B cell (primary cell): Measurements from ENCODE around the gene AMMECR1. TPM values are rescaled to one million over a fixed set of nuclear protein-coding genes. Genes with fewer than 3 reads are reported as not detected.

Source experiments
- ATAC-seq: fragments of 200-7000 bp; cut with Tn5 transposase; one replicate; pipeline ENCODE4 v1.10.0; 2021; ENCODE audit warnings: low read depth, mild to moderate bottlenecking, moderate number of reproducible peaks, moderate library complexity
- CTCF ChIA-PET: fragments of 350-600 bp; sonication (Branson Sonifier 250); formaldehyde crosslinking; loops from one replicate; lab custom pipeline; 2021; ENCODE audit warnings: antibody characterized with exemption, inconsistent platforms; lab: Charles Lee
- POLR2A ChIA-PET: fragments of 350-600 bp; sonication (Branson Sonifier 250); formaldehyde crosslinking; loops from one replicate; lab custom pipeline; 2021; ENCODE audit warnings: antibody characterized with exemption; lab: Charles Lee
- DNase-seq: peaks from one replicate; pipeline ENCODE4 v3.0.0; 2013
- H2AFZ ChIP-seq: 2 replicates; pipeline ENCODE4 v1.6.1; 2012; ENCODE audit warnings: mild to moderate bottlenecking, low read depth, low read length; ENCODE audit not compliant: insufficient read depth, poor library complexity, severe bottlenecking
- H3K27ac ChIP-seq, 2 donors: 1 replicate in 1 of 2; 2 replicates in 1 of 2; pipeline ENCODE4 v1.5.1; 2012 to 2013; ENCODE audit warnings: low read length in 2 of 2, mild to moderate bottlenecking in 2 of 2, moderate library complexity in 1 of 2
- H3K27me3 ChIP-seq, 4 experiments: fragments of 200-600 bp in 1 of 4; sonication (generic) in 1 of 4; replicated peaks in 1 of 4; 1 replicate in 2 of 4; 2 replicates in 2 of 4; pipeline versions ENCODE4 v1.6.1 to v1.7.0; 2013 to 2016; ENCODE audit warnings: low read length in 3 of 4, mild to moderate bottlenecking in 2 of 4, mixed read lengths in 1 of 4, moderate library complexity in 1 of 4; ENCODE audit not compliant: insufficient read depth in 4 of 4, control insufficient read depth in 3 of 4; ENCODE audit errors: control extremely low read depth in 1 of 4
- H3K36me3 ChIP-seq, 2 experiments: replicated peaks in 1 of 2; 1 replicate in 1 of 2; 2 replicates in 1 of 2; pipeline versions ENCODE4 v1.6.1 to v1.7.1; 2013; ENCODE audit warnings: low read length in 1 of 2; ENCODE audit not compliant: insufficient read depth in 2 of 2, control insufficient read depth in 1 of 2; ENCODE audit errors: control extremely low read depth in 1 of 2, extremely low read depth in 1 of 2
- H3K4me1 ChIP-seq, 2 donors: fragments of 200-600 bp in 1 of 2; sonication (generic) in 1 of 2; 1 replicate in 1 of 2; 2 replicates in 1 of 2; pipeline versions ENCODE4 v1.5.1 to v1.6.1; 2013 to 2017; ENCODE audit warnings: low read length in 2 of 2; ENCODE audit not compliant: control insufficient read depth in 2 of 2, insufficient read depth in 2 of 2
- H3K4me2 ChIP-seq: replicated peaks from 2 replicates; pipeline ENCODE3; 2012; ENCODE audit warnings: mild to moderate bottlenecking, low read depth, low read length; ENCODE audit not compliant: poor library complexity, severe bottlenecking
- H3K4me3 ChIP-seq, 5 experiments: fragments of 200-600 bp in 1 of 5; sonication (generic) in 1 of 5; 1 replicate in 3 of 5; 2 replicates in 2 of 5; pipeline versions ENCODE4 v1.5.1 to v1.7.0; 2011 to 2016; ENCODE audit warnings: low read length in 4 of 5, mild to moderate bottlenecking in 4 of 5, low read depth in 2 of 5, control low read depth in 1 of 5, moderate library complexity in 1 of 5; ENCODE audit not compliant: insufficient read depth in 1 of 5; ENCODE audit errors: control extremely low read depth in 1 of 5, extremely low read depth in 1 of 5
- H3K79me2 ChIP-seq: fragments of 200-600 bp; sonication (generic); one replicate; pipeline ENCODE4 v1.6.0; 2016; ENCODE audit warnings: low read length; ENCODE audit not compliant: control insufficient read depth, insufficient read depth
- H3K9ac ChIP-seq: fragments of 200-600 bp; sonication (generic); 2 replicates; pipeline ENCODE4 v1.6.1; 2017; ENCODE audit warnings: mild to moderate bottlenecking, low read length, moderate library complexity
- H3K9me3 ChIP-seq, 3 donors: one replicate each; pipeline versions ENCODE4 v1.6.1 to v1.7.1; 2013; ENCODE audit warnings: low read length in 2 of 3; ENCODE audit not compliant: control insufficient read depth in 2 of 3, insufficient read depth in 1 of 3; ENCODE audit errors: control extremely low read depth in 1 of 3
- H4K20me1 ChIP-seq: 2 replicates; pipeline ENCODE4 v1.6.0; 2012; ENCODE audit warnings: mild to moderate bottlenecking, low read length; ENCODE audit not compliant: insufficient read depth, control insufficient read depth, poor library complexity, severe bottlenecking
- H3K27ac Mint-ChIP-seq: one replicate; pipeline ENCODE4 v1.8.0; 2021; ENCODE audit warnings: mixed read lengths
- H3K27me3 Mint-ChIP-seq: one replicate; pipeline ENCODE4 v1.8.0; 2021; ENCODE audit warnings: mixed read lengths
- H3K4me1 Mint-ChIP-seq: one replicate; pipeline ENCODE4 v1.8.0; 2021; ENCODE audit warnings: mixed read lengths
- H3K4me3 Mint-ChIP-seq: one replicate; pipeline ENCODE4 v1.8.0; 2021; ENCODE audit warnings: mixed read lengths
- H3K9me3 Mint-ChIP-seq: one replicate; pipeline ENCODE4 v1.8.0; 2022; ENCODE audit warnings: mixed read lengths; ENCODE audit not compliant: insufficient read depth
- CTCF ChIP-seq: fragments of 200-600 bp; IDR thresholded peaks from one replicate; pipeline ENCODE4 v1.8.0; 2022; ENCODE audit warnings: antibody characterized with exemption, mild to moderate bottlenecking
- EZH2 ChIP-seq: IDR thresholded peaks from 2 replicates; pipeline ENCODE4 v1.6.1; 2012; ENCODE audit warnings: borderline replicate concordance, low read depth, mild to moderate bottlenecking, moderate library complexity, low read length; ENCODE audit not compliant: insufficient read depth, poor library complexity, severe bottlenecking
- WGBS: methylation state at CpG from one replicate; pipeline ENCODE4 v1.1.5; 2013; ENCODE audit warnings: missing lambda C conversion rate; ENCODE audit not compliant: insufficient coverage; 5-methylcytosine and 5-hydroxymethylcytosine counted together
- intact Hi-C: fragments of 100-400 bp; cut with micrococcal nuclease; formaldehyde crosslinking; loops from one replicate; pipeline ENCODE4 v1.10.0; 2022
- polyA plus RNA-seq: library from polyadenylated mRNA; depleted of rRNA; stranded (reverse); fragments of >200 nt; gene quantifications from 2 replicates; pipeline ENCODE4 v1.2.3, GENCODE V29; 2012
- total RNA-seq, 2 donors: library from RNA; stranded (reverse); fragments of 120-200 nt in 1 of 2; gene quantifications; 1 replicate in 1 of 2; 2 replicates in 1 of 2; pipeline versions ENCODE4 v1.2.3 to v1.2.4, GENCODE V29; 2013 to 2022

The AMMECR1 gene
- total and polyA plus RNA-seq, 2 donors (not counting 1 experiment from before 2014, with no cell fraction given): 5.7 to 12.7 TPM

- peak overlapping the region; percentile 74 for H3K4me2 ChIP-seq
- Mint-ChIP-seq H3K9me3 (no peaks in the 10 kb centered on the region), H3K4me1 (peaks cover 33% of the 10 kb centered on the region), H3K27ac (peak overlapping the region; percentile 98), H3K4me3 (peak overlapping the region; percentile 96), H3K27me3 (no peaks in the 10 kb centered on the region)
- H3K9me3 ChIP-seq: no peaks in the 10 kb centered on the region
- intact Hi-C loops: loop anchor here (1.0 to 5.0 kb wide), 6 partner anchors 94 to 1364 kb away; partner anchors contain the start of genes ACSL4 and ALG13
- ChIA-PET POLR2A (interaction anchor here (2.1 kb wide), 1 partner anchor 585 kb away, joined by 5 read pairs; the partner anchor contains the start of gene ACSL4), CTCF (interaction anchor here (1.3 to 1.4 kb wide), 2 partner anchors 158 to 606 kb away, joined by 4 to 5 read pairs; no protein-coding TSS in a partner anchor)
- peak overlapping the region; percentile 52 to 68 (median 65) for H3K4me3 ChIP-seq
- no peaks in the 10 kb centered on the region for H3K27me3 ChIP-seq
- no peaks in the 10 kb centered on the region for H3K36me3 ChIP-seq
- H3K4me1 ChIP-seq: peaks cover 7 to 14% of the 10 kb centered on the region in 2 donors
- WGBS: 0% methylated on average over 2 of the region's 4 CpGs
- H2AFZ ChIP-seq: peak overlapping the region; percentile 85
- peaks cover 29% of the 10 kb centered on the region for H3K79me2 ChIP-seq
- no peak for ATAC-seq
- DNase-seq: no peak
- H4K20me1 ChIP-seq: no peaks in the 10 kb centered on the region
- TF ChIP-seq CTCF (no peak), EZH2 (no peak)
- H3K27ac ChIP-seq: peak overlapping the region; percentile 84 to 85
- H3K9ac ChIP-seq: peak overlapping the region; percentile 81
These were observed 731 bp upstream of the AMMECR1 start for GRCh38 chrX:110318664-110318968.

- CTCF ChIA-PET: interaction anchor here (0.9 to 1.3 kb wide), 2 partner anchors 22 to 171 kb away, joined by 3 to 7 read pairs; no protein-coding TSS in a partner anchor
These were observed 645 bp downstream of the AMMECR1 start for GRCh38 chrX:110317061-110317819.

More at GRCh38 chrX:110317061-110317819, 645 bp downstream of the AMMECR1 start:
- intact Hi-C loops: loop anchor here (2.0 to 5.0 kb wide), 5 partner anchors 95 to 1365 kb away; partner anchors contain the start of genes ALG13 and TMEM164
- peak overlapping the region; percentile 77 to 81 for H3K27ac ChIP-seq
- no peaks in the 10 kb centered on the region for H3K27me3 ChIP-seq
- H3K79me2 ChIP-seq: peaks cover 38% of the 10 kb centered on the region
- peak overlapping the region; percentile 47 to 93 (median 77) for H3K4me3 ChIP-seq
- peak overlapping the region; percentile 96 for H3K4me3 Mint-ChIP-seq
- POLR2A ChIA-PET: interaction anchor here (0.5 to 2.1 kb wide), 3 partner anchors 314 to 585 kb away, joined by 3 to 5 read pairs (median 3); partner anchors contain the start of genes ACSL4 and TMEM164
- 0% methylated on average over 13 of the region's 40 CpGs for WGBS
- H4K20me1 ChIP-seq: no peaks in the 10 kb centered on the region
- no peaks in the 10 kb centered on the region for H3K27me3 Mint-ChIP-seq
- H3K27ac Mint-ChIP-seq: peak overlapping the region; percentile 89
- no peaks in the 10 kb centered on the region for H3K9me3 ChIP-seq
- H3K9me3 Mint-ChIP-seq: no peaks in the 10 kb centered on the region
- no peaks in the 10 kb centered on the region for H3K36me3 ChIP-seq
- peaks cover 7 to 14% of the 10 kb centered on the region in 2 donors for H3K4me1 ChIP-seq
- peak overlapping the region; percentile 86 for H2AFZ ChIP-seq
- ATAC-seq (peak; percentile 4), DNase-seq (peak; percentile 4)
- peak overlapping the region; percentile 72 for H3K4me2 ChIP-seq
- TF ChIP-seq CTCF (no peak), EZH2 (no peak)
- peak overlapping the region; percentile 73 for H3K9ac ChIP-seq
- H3K4me1 Mint-ChIP-seq: peaks cover 35% of the 10 kb centered on the region
